Ectodermal cell (in vitro differentiated cells): Measurements from ENCODE around the gene PTPN3.

Source experiments
- H3K27ac ChIP-seq: 2 replicates; pipeline ENCODE4 v1.7.0; 2013; ENCODE audit warnings: mild to moderate bottlenecking, low read depth, low read length; ENCODE audit not compliant: insufficient read depth, poor library complexity, severe bottlenecking
- H3K27me3 ChIP-seq: 2 replicates; pipeline ENCODE4 v1.7.0; 2013; ENCODE audit warnings: mild to moderate bottlenecking, low read length; ENCODE audit not compliant: insufficient read depth, control insufficient read depth, poor library complexity, severe bottlenecking
- H3K36me3 ChIP-seq: one replicate; pipeline ENCODE4 v1.7.0; 2013; ENCODE audit warnings: low read length; ENCODE audit not compliant: control insufficient read depth, insufficient read depth
- H3K4me1 ChIP-seq: one replicate; pipeline ENCODE4 v1.7.0; 2013; ENCODE audit warnings: low read length; ENCODE audit not compliant: control insufficient read depth, insufficient read depth
- H3K4me3 ChIP-seq: 2 replicates; pipeline ENCODE4 v1.7.0; 2013; ENCODE audit warnings: low read depth, low read length, control low read depth; ENCODE audit not compliant: insufficient read depth
- H3K9me3 ChIP-seq: 2 replicates; pipeline ENCODE4 v1.7.0; 2013; ENCODE audit warnings: mild to moderate bottlenecking, low read length, moderate library complexity; ENCODE audit not compliant: control insufficient read depth
- WGBS, 2 experiments: methylation state at CpG; one replicate each; pipeline ENCODE4 v1.1.7; 2013; ENCODE audit warnings: missing lambda C conversion rate in 2 of 2; 5-methylcytosine and 5-hydroxymethylcytosine counted together

The PTPN3 gene

DNA sequence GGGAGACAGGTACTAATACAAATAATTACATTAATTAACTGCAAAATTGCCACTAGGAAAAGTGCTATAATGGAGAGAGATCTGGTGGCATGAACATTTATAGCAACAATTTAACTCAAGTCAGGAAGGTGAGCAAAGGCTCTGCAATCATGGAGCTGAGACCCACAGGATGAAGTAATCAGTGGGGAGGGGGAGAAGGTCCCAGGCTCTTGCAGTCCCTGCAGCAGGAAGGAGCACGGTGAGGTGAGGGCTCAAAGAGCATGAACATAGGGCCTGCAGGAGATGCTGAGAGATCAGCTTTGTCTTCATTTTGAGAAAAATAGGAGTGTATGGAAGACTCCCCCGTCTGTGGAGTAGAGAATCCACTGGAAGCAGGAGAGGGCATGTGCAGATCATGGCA, 6.5 kb downstream of the PTPN3 start:
- H3K36me3 ChIP-seq = no peaks in the 10 kb centered on the region
- peaks cover 23% of the 10 kb centered on the region for H3K27me3 ChIP-seq
- H3K9me3 ChIP-seq = no peaks in the 10 kb centered on the region
- no peak overlapping the region for H3K27ac ChIP-seq
- H3K4me3 ChIP-seq = no peak overlapping the region
- WGBS, 2 experiments = 86 to 95% methylated on average over 2 of the region's 2 CpGs
- no peaks in the 10 kb centered on the region for H3K4me1 ChIP-seq

DNA sequence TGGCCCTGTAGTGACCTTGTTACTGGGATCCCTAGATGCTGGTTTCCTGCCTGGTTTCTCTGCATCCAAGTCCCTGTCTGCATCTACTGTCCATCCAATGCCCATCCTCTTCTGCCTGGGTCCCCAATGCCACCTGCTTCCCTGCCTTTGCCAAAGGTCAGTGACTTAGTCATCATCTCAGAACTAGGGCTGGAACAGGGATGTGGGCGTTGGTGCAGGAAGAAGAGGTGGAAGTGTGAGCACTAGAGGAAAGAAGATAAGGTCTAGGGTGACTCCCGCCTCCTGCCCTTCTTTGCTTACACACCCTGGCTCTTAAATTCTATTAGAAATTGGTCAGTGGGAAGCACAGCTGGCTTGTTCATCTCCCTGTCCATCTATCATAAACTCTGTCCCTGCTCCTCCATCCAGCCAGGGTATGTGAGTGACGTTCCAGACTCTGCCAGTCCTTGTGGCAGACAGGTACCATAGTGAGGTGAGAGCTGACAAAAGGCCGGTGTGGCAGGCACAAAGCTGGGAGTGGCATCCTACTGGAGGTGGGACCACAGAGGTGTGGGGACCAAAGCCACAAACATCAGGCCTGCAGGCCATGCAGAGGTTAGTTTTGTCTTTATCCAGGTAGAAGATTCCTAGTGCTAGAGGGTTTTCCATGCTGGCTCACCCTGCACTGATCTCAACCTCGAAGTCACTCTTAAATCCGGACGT, 9.2 kb downstream of the PTPN3 start:
- Histone ChIP-seq H3K36me3 (no peaks in the 10 kb centered on the region), H3K4me3 (no peak overlapping the region), H3K27me3 (peaks cover under 1% of the 10 kb centered on the region), H3K9me3 (no peaks in the 10 kb centered on the region), H3K4me1 (no peaks in the 10 kb centered on the region), H3K27ac (no peak overlapping the region)
- 76 to 82% methylated on average over 7 of the region's 7 CpGs for WGBS, 2 experiments

DNA sequence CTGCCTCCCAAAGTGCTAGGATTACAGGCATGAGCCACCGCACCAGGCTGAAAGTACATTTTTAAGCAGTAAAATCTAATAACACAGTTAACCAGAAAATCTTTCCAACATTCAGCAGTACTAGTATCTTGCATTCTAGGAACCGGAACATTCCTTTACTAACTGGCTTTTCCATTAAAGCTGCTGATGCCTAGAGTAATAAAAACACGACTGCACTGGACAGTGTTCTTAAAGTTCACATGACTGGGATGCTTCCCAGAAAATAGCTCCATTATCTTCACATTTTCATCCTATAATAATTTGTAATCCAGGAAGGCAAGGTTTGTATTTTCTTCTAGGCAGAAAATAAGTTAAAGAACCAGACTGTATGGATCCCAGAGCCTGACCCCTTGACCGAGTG, 9.8 kb downstream of the PTPN3 start:
- no peaks in the 10 kb centered on the region for H3K27me3 ChIP-seq
- H3K9me3 ChIP-seq = no peaks in the 10 kb centered on the region
- no peaks in the 10 kb centered on the region for H3K4me1 ChIP-seq
- no peak overlapping the region for H3K4me3 ChIP-seq
- no peak overlapping the region for H3K27ac ChIP-seq
- no peaks in the 10 kb centered on the region for H3K36me3 ChIP-seq
- 93 to 99% methylated on average over 4 of the region's 4 CpGs for WGBS, 2 experiments

DNA sequence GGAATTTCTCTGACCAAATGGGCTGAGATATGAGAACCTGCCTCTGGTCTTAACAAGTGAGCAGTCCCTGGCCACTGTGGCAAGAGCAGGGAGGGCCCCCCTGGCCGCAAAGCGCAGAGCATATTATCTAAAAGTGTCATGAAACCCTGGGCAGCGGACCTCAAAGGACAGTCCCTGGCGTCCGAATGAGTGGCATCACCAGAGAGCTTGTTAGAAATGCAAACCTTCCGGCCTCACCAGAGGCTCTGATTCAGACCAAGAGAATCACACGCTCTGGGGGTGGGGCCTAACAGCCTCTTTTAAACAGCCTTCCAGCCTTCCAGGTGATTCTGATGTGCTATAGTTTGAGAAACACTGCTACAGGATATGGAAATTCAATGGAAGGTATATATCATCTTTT, 10.9 kb downstream of the PTPN3 start:
- no peaks in the 10 kb centered on the region for H3K27me3 ChIP-seq
- no peak overlapping the region for H3K4me3 ChIP-seq
- H3K4me1 ChIP-seq = no peaks in the 10 kb centered on the region
- no peak overlapping the region for H3K27ac ChIP-seq
- H3K36me3 ChIP-seq = no peaks in the 10 kb centered on the region
- no peaks in the 10 kb centered on the region for H3K9me3 ChIP-seq
- 52 to 61% methylated on average over 7 of the region's 7 CpGs for WGBS, 2 experiments

DNA sequence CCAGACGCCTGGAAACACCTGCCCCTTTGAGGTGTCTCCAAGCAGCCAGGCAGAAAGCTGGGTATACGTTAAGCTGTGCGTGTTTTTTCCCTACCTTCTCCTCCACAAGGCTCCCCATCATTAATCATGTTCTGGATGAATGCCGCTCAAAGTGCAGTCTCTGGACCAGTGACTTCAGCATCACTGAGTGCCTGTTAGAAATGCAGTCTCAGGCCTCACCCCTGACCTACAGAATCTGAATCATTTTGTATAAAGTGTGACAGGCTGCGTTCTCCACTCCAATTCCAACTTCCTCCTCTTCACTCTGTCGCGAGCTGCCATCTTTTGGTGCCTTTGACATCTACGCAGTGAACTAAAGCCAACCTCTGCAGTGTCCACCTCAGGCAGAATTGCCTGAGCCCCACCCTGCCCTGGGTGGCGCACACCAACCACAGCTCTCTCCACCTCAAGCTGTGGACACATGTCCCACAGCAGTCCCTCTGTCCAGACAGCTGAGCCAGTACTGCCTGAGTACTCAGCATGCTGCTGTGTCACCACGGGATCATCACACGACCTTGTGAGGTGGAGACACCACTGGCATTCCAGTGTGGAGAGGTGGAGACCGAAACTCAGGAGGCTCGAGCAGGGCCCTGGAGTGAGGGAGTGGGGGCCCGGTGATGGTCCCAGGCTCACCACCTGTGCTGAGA, 14.2 kb downstream of the PTPN3 start:
- Histone ChIP-seq H3K36me3 (no peaks in the 10 kb centered on the region), H3K27me3 (no peaks in the 10 kb centered on the region), H3K4me3 (no peak overlapping the region), H3K9me3 (no peaks in the 10 kb centered on the region), H3K4me1 (no peaks in the 10 kb centered on the region), H3K27ac (no peak overlapping the region)
- 93 to 95% methylated on average over 14 of the region's 14 CpGs for WGBS, 2 experiments

DNA sequence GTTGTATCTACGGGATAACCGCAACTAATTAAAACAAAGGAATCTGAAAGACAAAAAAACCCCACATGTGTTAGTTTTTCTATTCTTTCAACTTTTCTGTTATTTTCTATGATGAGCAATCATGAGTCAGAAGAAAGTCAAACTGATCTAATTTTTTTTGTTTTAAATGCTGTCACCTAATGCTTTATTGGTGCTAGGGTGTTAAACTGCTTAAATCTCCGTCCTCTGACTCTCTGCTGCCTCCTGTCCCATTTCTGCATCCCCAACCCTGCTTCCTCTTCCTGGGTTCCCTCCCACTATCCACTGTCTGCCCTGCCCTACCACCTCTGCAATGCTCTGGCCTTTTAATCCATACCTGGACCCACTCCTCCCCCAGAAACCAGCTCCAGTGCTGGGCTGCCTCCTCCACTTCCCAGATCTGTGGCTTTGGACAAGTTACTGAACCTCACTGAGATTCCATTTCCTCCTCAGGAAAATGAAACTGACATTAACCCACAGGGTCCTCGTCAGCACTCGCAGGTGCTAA, 15.7 kb downstream of the PTPN3 start:
- Histone ChIP-seq H3K4me1 (no peaks in the 10 kb centered on the region), H3K4me3 (no peak overlapping the region), H3K9me3 (no peaks in the 10 kb centered on the region), H3K27ac (no peak overlapping the region), H3K27me3 (no peaks in the 10 kb centered on the region), H3K36me3 (no peaks in the 10 kb centered on the region)
- 91 to 93% methylated on average over 5 of the region's 5 CpGs for WGBS, 2 experiments

DNA sequence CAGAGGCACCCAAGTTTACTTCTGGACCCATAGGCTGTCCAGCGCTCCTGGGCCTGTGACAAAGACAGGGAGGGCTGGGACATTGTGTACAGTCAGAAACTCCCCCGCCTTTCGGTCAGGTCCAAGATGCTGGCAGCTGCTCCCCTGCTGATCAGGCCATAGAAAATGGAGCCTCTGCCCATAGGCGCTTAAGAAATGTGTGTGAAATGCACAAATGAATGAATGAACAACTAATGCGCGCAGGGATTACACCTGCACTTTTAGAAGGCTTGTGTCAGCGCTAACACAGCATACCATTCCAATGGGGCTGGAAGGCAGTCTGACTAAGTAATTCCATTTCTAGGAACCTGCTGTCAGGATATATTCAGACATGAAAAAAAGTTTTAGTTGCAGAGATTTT, 16.3 kb downstream of the PTPN3 start:
- 79 to 81% methylated on average over 7 of the region's 7 CpGs for WGBS, 2 experiments
- no peaks in the 10 kb centered on the region for H3K4me1 ChIP-seq

DNA sequence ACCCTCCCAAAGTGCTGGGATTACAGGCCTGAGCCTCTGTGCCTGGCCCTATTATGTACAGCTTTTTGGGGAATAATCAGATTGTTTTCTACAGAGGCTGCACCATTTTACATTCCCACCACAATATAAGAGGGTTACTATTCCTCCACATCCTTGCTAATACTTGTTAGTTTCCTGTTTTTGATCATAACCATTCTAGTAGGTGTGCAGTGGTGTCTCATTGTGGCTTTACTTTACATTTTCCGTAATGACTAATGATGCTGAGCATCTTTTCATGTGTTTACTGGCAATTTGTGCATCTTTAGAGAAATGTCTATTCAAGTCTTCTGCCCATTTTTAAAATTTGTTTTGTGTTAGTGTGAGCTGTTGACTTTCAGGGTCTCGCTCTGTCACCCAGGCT, 18.3 kb downstream of the PTPN3 start:
- no peaks in the 10 kb centered on the region for H3K4me1 ChIP-seq
- no peaks in the 10 kb centered on the region for H3K27me3 ChIP-seq
- H3K9me3 ChIP-seq = no peaks in the 10 kb centered on the region
- H3K27ac ChIP-seq = no peak overlapping the region
- H3K36me3 ChIP-seq = no peaks in the 10 kb centered on the region
- H3K4me3 ChIP-seq = no peak overlapping the region
- WGBS, 2 experiments = 97 to 100% methylated on average over 2 of the region's 2 CpGs

More for the DNA sequence above, 16.3 kb downstream of the PTPN3 start:
- no peaks in the 10 kb centered on the region for H3K27me3 ChIP-seq
- no peak overlapping the region for H3K4me3 ChIP-seq
- no peaks in the 10 kb centered on the region for H3K9me3 ChIP-seq
- no peak overlapping the region for H3K27ac ChIP-seq
- no peaks in the 10 kb centered on the region for H3K36me3 ChIP-seq

DNA sequence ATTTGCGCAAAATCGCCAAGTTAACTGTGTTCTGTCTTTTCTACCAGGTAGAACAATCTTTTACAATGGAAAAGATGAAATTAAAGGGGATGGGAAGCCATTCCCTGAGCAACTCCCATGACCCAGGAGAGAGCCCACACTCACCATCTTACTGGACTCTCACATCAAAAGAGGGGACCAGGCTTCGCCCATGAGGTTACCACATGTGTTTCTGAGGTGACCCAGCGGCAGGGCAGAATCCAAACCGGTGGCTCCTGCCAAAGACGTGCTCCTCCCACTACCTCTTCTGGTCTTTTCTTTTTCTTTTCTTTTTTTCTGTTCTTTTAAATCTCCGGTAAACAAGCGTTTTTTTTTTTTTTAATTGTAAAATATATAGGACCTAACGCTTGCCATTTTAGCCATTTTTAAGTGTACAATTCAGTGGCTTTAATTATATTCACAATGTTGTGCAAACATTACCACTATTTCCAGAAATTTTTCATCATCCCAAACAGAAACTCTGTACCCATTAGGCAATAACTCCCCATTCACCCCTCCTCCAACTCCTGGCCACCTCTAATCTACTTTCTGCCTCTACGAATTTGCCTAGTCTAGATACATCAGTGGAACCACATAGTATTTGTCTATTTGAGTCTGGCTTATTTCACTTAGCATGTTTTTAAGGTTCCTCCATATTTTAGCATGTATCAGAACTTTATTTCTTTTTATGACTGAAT, 19.3 kb downstream of the PTPN3 start:
- WGBS, 2 experiments = 92 to 93% methylated on average over 8 to 10 of the region's 10 CpGs
- Histone ChIP-seq H3K4me1 (no peaks in the 10 kb centered on the region), H3K4me3 (no peak overlapping the region), H3K9me3 (no peaks in the 10 kb centered on the region), H3K27me3 (no peaks in the 10 kb centered on the region), H3K36me3 (no peaks in the 10 kb centered on the region), H3K27ac (no peak overlapping the region)

DNA sequence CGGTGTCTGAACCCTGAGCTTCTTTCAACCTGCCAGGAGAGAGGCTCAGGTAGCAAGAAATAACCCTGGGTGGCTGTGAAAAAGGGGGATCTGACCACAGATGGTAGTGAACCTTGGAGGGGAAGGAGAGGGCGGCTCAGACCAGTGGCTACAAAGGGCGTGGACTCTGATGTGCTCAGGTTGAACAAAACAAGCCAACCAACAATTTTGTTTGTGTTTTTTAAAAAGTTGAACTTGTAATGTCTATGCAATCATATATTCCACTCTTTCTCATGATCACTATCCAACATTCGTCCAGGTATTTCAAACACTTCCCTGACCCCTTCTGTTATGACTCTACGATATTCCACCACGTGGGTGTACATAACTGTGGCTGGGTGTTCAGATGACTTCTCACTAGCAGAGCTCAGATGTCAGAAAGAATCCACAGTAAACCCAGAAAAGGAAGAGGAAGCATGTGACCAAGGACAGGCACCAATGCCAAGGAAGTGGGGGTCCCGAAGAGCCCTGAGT, 20.0 kb downstream of the PTPN3 start:
- no peaks in the 10 kb centered on the region for H3K4me1 ChIP-seq
- no peak overlapping the region for H3K27ac ChIP-seq
- 93 to 96% methylated on average over 7 of the region's 7 CpGs for WGBS, 2 experiments

More for the DNA sequence above, 20.0 kb downstream of the PTPN3 start:
- Histone ChIP-seq H3K4me3 (no peak overlapping the region), H3K9me3 (no peaks in the 10 kb centered on the region), H3K27me3 (no peaks in the 10 kb centered on the region), H3K36me3 (no peaks in the 10 kb centered on the region)
